DMS79 treated with DMSO at 0.1 percent for 48 hours (cell line): ENCODE data around the gene MET.
"Not testable (repeated sequence)": the region's sequence is repeated elsewhere in the genome, so short reads cannot be mapped to it uniquely, and the experiment has no call there.

ENCODE experiments used
- DNase-seq: peaks from one replicate; lab custom pipeline; 2025; lab: John Stamatoyannopoulos, UW

The MET gene

GRCh38 chr7:116671681-116672595 lies at the start of gene MET:
MET (plus strand) TSS chr7:116672196; CDS start chr7:116699085, 26,889 bp downstream.
- peak; percentile 79 for DNase-seq

DNA sequence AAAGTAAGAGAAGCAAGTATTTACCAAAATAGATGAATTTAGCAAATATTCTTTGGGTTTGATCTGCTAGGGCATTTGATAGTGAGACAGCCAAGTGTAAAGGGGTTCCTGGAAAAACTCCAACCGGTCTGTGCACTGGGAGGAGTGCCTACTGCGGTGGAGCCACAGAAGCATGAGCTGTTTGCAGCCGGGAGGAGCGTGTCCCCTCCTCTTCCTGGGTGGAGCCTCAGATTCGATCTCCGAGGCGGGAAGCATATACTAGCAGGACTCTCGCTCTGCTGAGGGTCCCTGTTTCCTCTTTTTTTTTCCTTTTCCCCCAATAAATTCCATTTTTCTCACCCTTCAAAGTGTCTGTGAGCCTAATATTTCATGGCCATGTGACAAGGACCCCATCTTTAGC lies 45.1 kb upstream of the MET start:
- no peak for DNase-seq

DNA sequence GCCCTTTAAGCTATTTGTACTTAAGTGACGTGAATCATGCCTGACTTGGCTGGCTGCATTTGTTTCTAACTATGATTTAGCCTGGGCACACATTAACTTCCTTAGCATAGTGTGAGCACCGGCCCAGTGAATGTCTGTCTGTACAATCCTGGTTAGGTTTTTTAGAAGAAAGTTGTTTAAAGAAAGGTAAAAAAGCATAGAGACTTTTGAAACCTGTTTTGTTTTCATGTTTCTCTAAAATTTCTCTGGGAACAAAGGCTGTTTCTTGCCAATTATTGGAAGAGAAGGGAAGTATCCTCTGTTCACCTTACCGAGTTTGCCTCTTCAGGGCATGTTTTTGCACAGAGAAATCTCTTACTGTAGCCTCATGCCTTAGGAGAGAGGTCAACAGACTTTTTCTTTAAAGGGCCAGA lies 42.9 kb upstream of the MET start:
- DNase-seq = no peak

DNA sequence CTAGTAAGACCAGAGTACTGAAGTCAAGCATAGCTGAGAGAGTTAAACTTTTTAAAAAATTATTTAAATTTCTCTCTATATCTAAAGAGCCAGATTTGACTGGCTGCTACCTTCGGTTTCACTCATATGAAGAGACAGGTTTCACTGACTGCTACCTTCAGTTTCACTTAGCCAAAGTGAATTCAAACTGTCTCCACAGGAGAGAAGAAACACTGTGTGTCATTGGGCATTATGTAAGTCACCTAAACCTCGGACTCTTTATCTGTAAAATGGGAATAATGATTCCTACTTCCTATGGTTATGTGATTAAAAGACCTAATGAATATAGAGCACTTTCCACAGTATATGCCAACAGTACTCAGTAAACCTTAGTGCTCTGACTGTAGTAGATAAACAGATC lies 41.6 kb upstream of the MET start:
- no peak for DNase-seq

- no peak for DNase-seq
These were observed 40.9 kb upstream of the MET start for GRCh38 chr7:116630932-116631671.

DNA sequence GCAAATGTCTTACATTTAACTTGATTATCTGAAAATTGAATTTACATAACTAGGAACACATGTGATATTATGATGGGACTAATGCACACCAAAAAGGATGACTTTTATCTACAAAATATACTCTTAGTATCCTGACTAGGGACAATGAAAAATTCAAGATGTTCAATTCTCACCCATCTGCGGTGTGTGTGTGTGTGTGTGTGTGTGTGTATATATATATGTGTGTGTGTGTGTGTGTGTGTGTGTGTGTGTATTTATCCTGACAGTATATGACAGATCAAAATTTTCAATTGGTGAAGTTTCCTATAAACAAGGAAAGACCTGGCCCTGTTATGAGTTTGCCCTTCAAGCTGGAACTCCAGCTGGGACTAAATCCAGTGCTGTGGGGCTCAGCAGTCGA lies 40.3 kb upstream of the MET start:
- DNase-seq = no peak

DNA sequence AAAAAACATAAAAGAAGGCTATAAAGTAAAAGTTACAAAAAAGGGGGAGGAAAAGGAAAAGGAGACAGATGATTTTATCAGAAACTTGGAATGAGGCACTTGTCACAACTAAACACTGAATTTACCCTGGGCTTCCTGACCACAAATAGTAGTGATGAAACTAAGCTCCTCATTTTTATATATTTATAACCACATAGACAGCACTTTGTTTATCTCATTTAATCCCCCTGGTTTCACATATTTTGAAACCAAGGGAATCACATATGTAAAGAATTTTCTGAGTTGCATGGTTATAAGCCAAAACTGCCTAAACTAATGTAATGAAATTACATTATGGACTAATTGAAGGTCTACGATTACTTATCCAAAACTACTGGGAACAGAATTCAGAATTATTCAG lies 39.6 kb upstream of the MET start:
- no peak for DNase-seq

GRCh38 chr7:116633131-116633988 lies 38.6 kb upstream of the MET start:
- DNase-seq = no peak

GRCh38 chr7:116636997-116637396 lies 35.0 kb upstream of the MET start:
- DNase-seq = no peak

DNA sequence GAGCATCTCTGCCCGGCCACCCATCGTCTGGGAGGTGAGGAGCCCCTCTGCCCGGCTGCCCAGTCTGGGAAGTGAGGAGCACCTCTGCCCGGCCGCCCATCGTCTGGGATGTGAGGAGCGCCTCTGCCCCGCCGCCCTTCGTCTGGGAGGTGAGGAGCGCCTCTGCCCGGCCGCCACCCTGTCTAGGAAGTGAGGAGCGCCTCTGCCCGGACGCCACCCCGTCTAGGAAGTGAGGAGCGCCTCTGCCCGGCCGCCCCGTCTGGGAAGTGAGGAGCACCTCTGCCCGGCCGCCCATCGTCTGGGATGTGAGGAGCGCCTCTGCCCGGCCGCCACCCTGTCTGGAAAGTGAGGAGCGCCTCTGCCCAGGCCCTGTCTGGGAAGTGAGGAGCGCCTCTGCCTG lies 33.4 kb upstream of the MET start:
- DNase-seq = not testable (repeated sequence)

- DNase-seq = no peak
These were observed 30.3 kb upstream of the MET start for GRCh38 chr7:116641551-116642153.

- DNase-seq = not testable (repeated sequence)
These were observed 28.8 kb upstream of the MET start for GRCh38 chr7:116643148-116643547.

DNA sequence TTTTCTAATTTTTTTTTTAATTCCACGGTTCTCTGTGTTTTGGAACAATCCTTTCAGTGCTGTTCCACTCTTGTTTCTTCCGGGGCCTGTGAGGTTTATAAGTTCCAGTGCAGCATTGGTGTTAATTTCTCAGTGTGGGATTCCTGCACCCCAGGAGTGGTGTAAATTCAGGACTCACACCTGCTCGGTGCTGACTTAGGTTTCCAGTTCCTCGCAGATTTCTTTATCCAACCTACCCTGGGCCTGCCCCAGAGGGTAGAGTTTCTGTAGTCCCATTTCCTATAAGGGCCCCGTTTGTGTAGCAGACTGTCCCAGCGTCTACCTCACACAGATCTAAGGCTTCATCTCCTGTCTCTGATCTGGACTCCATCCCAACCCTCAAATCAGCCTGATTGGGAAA lies 27.4 kb upstream of the MET start:
- no peak for DNase-seq

GRCh38 chr7:116647290-116647689 lies 24.7 kb upstream of the MET start:
- DNase-seq = no peak

DNA sequence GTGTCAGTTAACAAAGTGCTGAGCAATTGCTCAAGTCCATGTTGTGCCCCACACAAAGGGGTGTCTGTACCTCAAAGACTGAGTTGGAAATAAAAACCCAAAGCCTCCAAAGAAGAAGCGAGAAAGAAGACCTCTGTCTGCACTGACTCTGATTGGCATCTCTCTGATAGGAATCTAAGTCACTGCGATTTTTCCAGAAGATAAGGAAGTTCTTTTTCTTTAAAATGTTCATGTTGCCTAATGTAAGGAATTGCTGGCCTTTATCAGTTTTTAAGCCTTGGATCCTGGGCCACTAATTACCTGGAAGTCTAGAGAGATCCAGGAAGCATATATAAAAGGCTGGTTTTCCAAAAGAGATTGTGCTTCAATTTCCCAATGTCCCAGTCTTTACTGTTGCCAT lies 24.1 kb upstream of the MET start:
- no peak for DNase-seq

GRCh38 chr7:116650436-116650835 lies 21.6 kb upstream of the MET start:
- DNase-seq = no peak

DNA sequence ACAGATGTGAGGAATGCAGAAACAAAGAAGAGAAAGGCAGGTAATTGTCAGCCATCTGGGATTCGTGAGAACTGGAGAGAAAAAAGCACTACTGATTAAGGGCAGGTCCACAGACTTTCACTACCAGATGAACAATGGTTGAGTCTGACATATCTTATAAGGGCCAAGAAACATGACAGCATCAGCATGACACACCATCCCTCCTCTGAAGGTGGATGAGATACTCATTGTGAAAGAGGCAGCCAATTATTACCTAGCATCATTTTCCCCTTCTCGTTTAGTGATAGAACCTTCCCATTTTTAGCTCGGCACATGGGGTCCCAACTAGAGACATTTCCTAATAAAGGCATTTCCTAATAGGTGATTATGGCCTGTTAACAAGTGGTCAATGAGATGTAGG lies 19.2 kb upstream of the MET start:
- DNase-seq = no peak

GRCh38 chr7:116653204-116653603 lies 18.8 kb upstream of the MET start:
- DNase-seq = no peak

GRCh38 chr7:116653646-116654045 lies 18.4 kb upstream of the MET start:
- DNase-seq = no peak

DNA sequence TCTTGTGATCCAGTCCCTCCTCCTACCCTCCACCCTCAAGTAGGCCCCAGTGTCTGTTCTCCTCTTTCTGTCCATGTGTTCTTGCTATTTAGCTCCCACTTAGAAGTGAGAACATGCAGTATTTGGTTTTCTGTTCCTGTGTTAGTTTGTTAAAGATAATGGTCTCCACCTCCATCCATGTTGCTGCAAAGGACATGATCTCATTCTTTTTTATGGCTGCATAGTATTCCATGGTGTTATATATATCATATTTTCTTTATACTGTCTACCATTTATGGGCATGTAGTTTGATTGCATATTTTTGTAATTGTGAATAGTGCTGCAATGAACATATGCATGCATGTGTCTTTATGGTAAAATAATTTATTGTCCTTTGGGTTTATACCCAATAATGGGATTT lies 12.7 kb upstream of the MET start:
- not testable (repeated sequence) for DNase-seq

- DNase-seq = no peak
These were observed 10.1 kb upstream of the MET start for GRCh38 chr7:116661865-116662264.

GRCh38 chr7:116663744-116664143 lies 8.3 kb upstream of the MET start:
- no peak for DNase-seq
